DOHH2 (cell line): ENCODE data around the gene TTC22.
"Not testable (repeated sequence)": the region's sequence is repeated elsewhere in the genome, so short reads cannot be mapped to it uniquely, and the experiment has no call there.

Experiments
- H3F3A ChIP-seq: fragments of 200-600 bp; sonication (generic), shearing (Covaris generic); 2 replicates; pipeline ENCODE4 v1.6.0; 2016; ENCODE audit warnings: antibody characterized with exemption, mild to moderate bottlenecking; ENCODE audit not compliant: control insufficient read depth, insufficient read depth
- H3K27ac ChIP-seq: fragments of 200-600 bp; sonication (generic); 2 replicates; pipeline ENCODE4 v1.5.1; 2014; ENCODE audit warnings: low read depth, mild to moderate bottlenecking, low read length, moderate library complexity
- H3K27me3 ChIP-seq: fragments of 200-600 bp; sonication (generic); 2 replicates; pipeline ENCODE4 v1.6.1; 2014; ENCODE audit warnings: mild to moderate bottlenecking, low read length, mixed read lengths; ENCODE audit not compliant: control insufficient read depth
- H3K36me3 ChIP-seq: fragments of 200-600 bp; sonication (generic); 2 replicates; pipeline ENCODE4 v1.6.1; 2014; ENCODE audit warnings: mild to moderate bottlenecking, low read length, moderate library complexity, mixed read lengths; ENCODE audit not compliant: control insufficient read depth
- H3K4me1 ChIP-seq: fragments of 200-600 bp; sonication (generic); 2 replicates; pipeline ENCODE4 v1.6.1; 2014; ENCODE audit warnings: mild to moderate bottlenecking, low read length, mixed read lengths; ENCODE audit not compliant: control insufficient read depth
- H3K4me2 ChIP-seq: fragments of 200-600 bp; sonication (generic); 2 replicates; pipeline ENCODE4 v1.6.0; 2014; ENCODE audit warnings: mild to moderate bottlenecking, low read length, moderate library complexity
- H3K4me3 ChIP-seq: fragments of 200-600 bp; sonication (generic); 2 replicates; pipeline ENCODE4 v1.5.1; 2014; ENCODE audit warnings: mild to moderate bottlenecking, low read length, mixed read lengths
- H3K79me2 ChIP-seq: fragments of 200-600 bp; sonication (generic); 2 replicates; pipeline ENCODE4 v1.6.1; 2014; ENCODE audit warnings: mild to moderate bottlenecking, low read length, mixed read lengths; ENCODE audit not compliant: control insufficient read depth
- H3K9me2 ChIP-seq: fragments of 200-600 bp; sonication (generic); replicated peaks from 2 replicates; pipeline ENCODE4 v1.6.1; 2014; ENCODE audit warnings: mild to moderate bottlenecking, low read length, mixed read lengths; ENCODE audit not compliant: control insufficient read depth
- H3K9me3 ChIP-seq: fragments of 200-600 bp; sonication (generic); 2 replicates; pipeline ENCODE4 v1.6.1; 2014; ENCODE audit warnings: antibody characterized with exemption, low read length, mixed read lengths; ENCODE audit not compliant: control insufficient read depth, insufficient read depth
- H4K20me1 ChIP-seq: fragments of 200-600 bp; sonication (generic); 2 replicates; pipeline ENCODE4 v1.6.0; 2014; ENCODE audit warnings: low read depth, mild to moderate bottlenecking, antibody characterized with exemption, low read length, moderate library complexity; ENCODE audit not compliant: control insufficient read depth, insufficient read depth
- EZH2phosphoT487 ChIP-seq: fragments of 200-600 bp; sonication (generic); IDR thresholded peaks from 2 replicates; pipeline ENCODE4 v1.6.1; 2017; ENCODE audit warnings: borderline replicate concordance, mild to moderate bottlenecking, antibody characterized with exemption, low read length, moderate library complexity, mixed read lengths
- TF ChIP-seq, protein P1 (sequence below): fragments of 200-600 bp; sonication (generic); IDR thresholded peaks from one replicate; pipeline ENCODE4 v1.5.1; 2014; ENCODE audit warnings: antibody characterized with exemption, mild to moderate bottlenecking, low read depth, low read length; ENCODE audit not compliant: poor library complexity, severe bottlenecking

TTC22 gene

GRCh38 chr1:54782156-54782555, 19.0 kb downstream of the TTC22 start:
- no peaks in the 10 kb centered on the region for H4K20me1 ChIP-seq
- H3K4me3 ChIP-seq, result no peak overlapping the region
- H3K9me3 ChIP-seq, result no peaks in the 10 kb centered on the region
- no peaks in the 10 kb centered on the region; the same call in 1 of the 2 replicates for H3K27me3 ChIP-seq
- no peaks in the 10 kb centered on the region for H3F3A ChIP-seq
- no peak for TF ChIP-seq EZH2phosphoT487
- TF ChIP-seq, protein P1, sequence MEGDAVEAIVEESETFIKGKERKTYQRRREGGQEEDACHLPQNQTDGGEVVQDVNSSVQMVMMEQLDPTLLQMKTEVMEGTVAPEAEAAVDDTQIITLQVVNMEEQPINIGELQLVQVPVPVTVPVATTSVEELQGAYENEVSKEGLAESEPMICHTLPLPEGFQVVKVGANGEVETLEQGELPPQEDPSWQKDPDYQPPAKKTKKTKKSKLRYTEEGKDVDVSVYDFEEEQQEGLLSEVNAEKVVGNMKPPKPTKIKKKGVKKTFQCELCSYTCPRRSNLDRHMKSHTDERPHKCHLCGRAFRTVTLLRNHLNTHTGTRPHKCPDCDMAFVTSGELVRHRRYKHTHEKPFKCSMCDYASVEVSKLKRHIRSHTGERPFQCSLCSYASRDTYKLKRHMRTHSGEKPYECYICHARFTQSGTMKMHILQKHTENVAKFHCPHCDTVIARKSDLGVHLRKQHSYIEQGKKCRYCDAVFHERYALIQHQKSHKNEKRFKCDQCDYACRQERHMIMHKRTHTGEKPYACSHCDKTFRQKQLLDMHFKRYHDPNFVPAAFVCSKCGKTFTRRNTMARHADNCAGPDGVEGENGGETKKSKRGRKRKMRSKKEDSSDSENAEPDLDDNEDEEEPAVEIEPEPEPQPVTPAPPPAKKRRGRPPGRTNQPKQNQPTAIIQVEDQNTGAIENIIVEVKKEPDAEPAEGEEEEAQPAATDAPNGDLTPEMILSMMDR, result no peak
- no peaks in the 10 kb centered on the region for H3K4me1 ChIP-seq
- H3K9me2 ChIP-seq, result no peaks in the 10 kb centered on the region
- no peak overlapping the region for H3K4me2 ChIP-seq
- H3K79me2 ChIP-seq, result no peaks in the 10 kb centered on the region
- no peaks in the 10 kb centered on the region for H3K36me3 ChIP-seq
- no peak overlapping the region for H3K27ac ChIP-seq

GRCh38 chr1:54781023-54781723, 19.9 kb downstream of the TTC22 start:
- H3K27me3 ChIP-seq, result no peaks in the 10 kb centered on the region; the same call in 1 of the 2 replicates
- TF ChIP-seq, protein P1, result no peak
- no peak for TF ChIP-seq EZH2phosphoT487
- H3K9me2 ChIP-seq, result no peaks in the 10 kb centered on the region
- no peak overlapping the region for H3K4me3 ChIP-seq
- no peaks in the 10 kb centered on the region for H3K9me3 ChIP-seq
- peaks cover under 1% of the 10 kb centered on the region; the same call in 1 of the 2 replicates for H3K4me1 ChIP-seq
- no peaks in the 10 kb centered on the region for H3F3A ChIP-seq
- no peaks in the 10 kb centered on the region for H3K36me3 ChIP-seq
- no peaks in the 10 kb centered on the region for H3K79me2 ChIP-seq
- H3K4me2 ChIP-seq, result no peak overlapping the region
- H4K20me1 ChIP-seq, result no peaks in the 10 kb centered on the region
- no peak overlapping the region for H3K27ac ChIP-seq

GRCh38 chr1:54777431-54777830, 23.7 kb downstream of the TTC22 start:
- no peaks in the 10 kb centered on the region for H3K9me2 ChIP-seq
- no peaks in the 10 kb centered on the region for H3K27me3 ChIP-seq
- H4K20me1 ChIP-seq, result no peaks in the 10 kb centered on the region
- H3K4me2 ChIP-seq, result no peak overlapping the region
- H3K9me3 ChIP-seq, result peaks cover 3% of the 10 kb centered on the region; the same call in 1 of the 2 replicates
- H3F3A ChIP-seq, result no peaks in the 10 kb centered on the region
- no peaks in the 10 kb centered on the region for H3K36me3 ChIP-seq
- no peaks in the 10 kb centered on the region for H3K79me2 ChIP-seq
- no peak for TF ChIP-seq EZH2phosphoT487
- peaks cover 15% of the 10 kb centered on the region for H3K4me1 ChIP-seq
- no peak overlapping the region for H3K27ac ChIP-seq
- H3K4me3 ChIP-seq, result no peak overlapping the region

GRCh38 chr1:54777011-54777410, 24.1 kb downstream of the TTC22 start:
- Histone ChIP-seq H3K79me2 (no peaks in the 10 kb centered on the region), H3F3A (no peaks in the 10 kb centered on the region), H3K4me1 (peaks cover 15% of the 10 kb centered on the region), H4K20me1 (no peaks in the 10 kb centered on the region), H3K9me2 (no peaks in the 10 kb centered on the region), H3K27ac (no peak overlapping the region), H3K9me3 (peaks cover 3% of the 10 kb centered on the region; the same call in 1 of the 2 replicates), H3K36me3 (no peaks in the 10 kb centered on the region), H3K4me3 (no peak overlapping the region), H3K4me2 (no peak overlapping the region), H3K27me3 (no peaks in the 10 kb centered on the region)
- TF ChIP-seq, protein P1, result no peak
- no peak for TF ChIP-seq EZH2phosphoT487

GRCh38 chr1:54775828-54776721, 25.0 kb downstream of the TTC22 start:
- Histone ChIP-seq H3K4me3 (peak overlapping the region; percentile 9; the same call in 1 of the 2 replicates), H3K4me2 (peak overlapping the region; percentile 15), H3K4me1 (peaks cover 15% of the 10 kb centered on the region)
- H3F3A ChIP-seq, H3K27ac ChIP-seq, H3K27me3 ChIP-seq, H3K79me2 ChIP-seq, H3K9me3 ChIP-seq, H3K9me2 ChIP-seq, H3K36me3 ChIP-seq, H4K20me1 ChIP-seq: not testable (repeated sequence)
